DLD1 (cell line): ENCODE results near the gene TMTC2.

ENCODE experiments used
- in situ Hi-C: cut with HindIII; loops from 2 replicates; pipeline ENCODE4 v1.10.0; 2017; ENCODE audit warnings: low sequenced_read_pairs

Gene TMTC2

DNA sequence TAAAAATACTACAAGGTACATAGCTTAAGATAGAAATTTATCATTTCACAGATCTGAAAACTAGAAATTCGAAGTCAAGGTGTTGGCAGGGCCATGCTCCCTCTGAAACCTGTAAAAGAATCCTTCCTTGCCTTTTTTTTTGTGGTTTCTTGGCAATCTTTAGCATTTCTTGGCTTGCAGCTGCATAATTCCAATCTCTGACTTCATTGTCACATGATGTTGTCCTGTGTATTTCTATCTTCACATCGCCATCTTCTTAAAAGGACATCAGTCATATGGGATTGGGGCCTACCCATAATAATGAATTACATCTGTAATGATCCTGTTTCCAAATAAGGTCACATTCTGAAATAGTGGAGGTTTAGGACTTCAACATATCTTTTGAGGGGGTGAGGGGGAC, 250.4 kb downstream of the TMTC2 start:
- in situ Hi-C loops = no loop called here

DNA sequence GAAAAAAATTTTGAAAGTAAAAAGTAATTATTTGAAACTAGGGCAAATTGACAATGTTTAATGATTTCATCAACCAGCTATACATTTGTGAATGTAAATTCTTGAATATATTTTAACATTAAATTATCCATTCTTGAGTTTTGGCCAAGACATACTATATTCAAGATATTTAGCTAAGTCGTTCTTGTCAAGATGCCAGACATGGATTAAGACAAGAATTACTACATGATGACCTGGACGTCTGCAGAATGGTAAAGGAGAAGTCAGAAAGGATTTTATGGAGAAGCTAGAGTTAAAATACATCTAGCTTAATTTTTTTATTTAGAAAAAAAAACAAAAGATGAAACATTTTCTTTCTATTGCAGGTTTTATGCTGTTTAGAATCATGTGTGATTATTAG, 255.8 kb downstream of the TMTC2 start:
- in situ Hi-C loops = no loop called here

DNA sequence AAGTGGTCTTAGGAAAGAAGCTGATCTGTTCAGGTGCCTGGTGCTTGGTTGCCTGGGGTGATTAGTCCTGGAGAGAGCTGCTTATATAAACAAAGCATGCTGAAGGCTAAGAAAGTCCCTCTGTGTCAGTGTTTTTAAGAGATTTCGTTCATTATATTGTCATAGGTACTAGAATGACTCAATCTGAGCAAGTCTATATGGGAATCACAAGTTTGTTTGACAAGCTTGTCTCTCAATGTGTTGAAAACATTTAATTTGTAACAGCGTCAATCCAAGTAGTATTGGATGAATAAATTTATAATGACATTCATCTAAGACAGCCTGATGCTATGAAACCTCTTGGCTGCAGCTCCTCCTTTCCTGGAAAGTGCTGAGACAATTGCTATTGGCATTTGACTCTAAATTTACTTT, 256.3 kb downstream of the TMTC2 start:
- in situ Hi-C loops = no loop called here

DNA sequence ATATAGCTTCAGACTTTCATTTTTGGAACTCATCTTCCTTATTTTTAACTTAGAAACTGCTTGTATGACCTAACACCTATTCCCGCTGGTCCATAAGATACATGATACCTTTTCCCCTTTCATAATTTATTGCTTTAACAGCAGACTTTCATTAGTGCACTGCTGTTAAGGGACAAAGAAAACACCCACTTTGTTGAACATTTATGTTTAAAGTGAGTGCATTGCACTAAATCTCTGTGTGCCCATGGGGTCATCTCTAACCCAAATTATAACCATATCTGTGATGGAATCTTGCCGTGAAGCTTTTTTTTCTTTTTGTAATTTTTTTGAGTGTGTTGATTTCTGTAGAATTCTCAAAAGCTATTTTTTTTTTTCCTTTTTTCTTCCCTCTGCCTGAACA, 261.8 kb downstream of the TMTC2 start:
- in situ Hi-C loops = no loop called here

DNA sequence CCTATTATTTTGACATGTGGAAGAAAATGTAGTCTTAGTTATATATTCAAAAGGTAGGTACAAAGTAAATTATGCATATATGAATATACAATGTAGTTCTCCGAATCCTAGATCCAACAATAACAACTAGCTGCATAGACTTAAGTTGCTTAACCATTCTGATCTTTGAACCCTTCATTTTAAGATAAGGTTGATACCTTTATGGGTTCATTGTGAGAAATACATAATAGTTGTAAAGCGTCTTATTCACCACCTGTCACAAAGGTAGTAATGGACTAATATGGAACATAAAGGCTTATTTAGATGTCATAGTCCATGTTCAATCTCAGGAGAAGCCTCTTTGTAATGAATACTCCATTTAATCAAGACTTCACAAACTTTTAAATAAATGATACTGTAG, 263.6 kb downstream of the TMTC2 start:
- in situ Hi-C loops = no loop called here

DNA sequence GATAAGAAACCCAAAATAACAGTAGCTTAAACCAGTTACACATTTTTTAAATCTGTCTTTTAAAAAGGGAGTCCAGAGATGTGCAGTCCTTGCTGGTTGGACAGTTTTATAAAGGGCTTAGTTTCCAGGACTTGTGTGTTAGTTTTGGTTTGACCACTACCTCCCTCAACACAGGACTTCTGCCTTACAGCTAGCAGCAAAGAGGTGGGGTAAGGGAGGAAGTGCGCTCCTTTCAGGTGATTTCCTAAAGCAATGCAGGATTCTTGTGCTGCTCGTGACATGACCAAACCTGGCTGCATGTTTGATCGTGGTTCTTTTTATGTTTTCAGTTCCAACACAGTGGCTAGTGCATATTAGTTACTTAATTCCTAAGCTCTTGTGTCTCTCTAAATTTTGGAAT, 266.2 kb downstream of the TMTC2 start:
- in situ Hi-C loops = no loop called here

DNA sequence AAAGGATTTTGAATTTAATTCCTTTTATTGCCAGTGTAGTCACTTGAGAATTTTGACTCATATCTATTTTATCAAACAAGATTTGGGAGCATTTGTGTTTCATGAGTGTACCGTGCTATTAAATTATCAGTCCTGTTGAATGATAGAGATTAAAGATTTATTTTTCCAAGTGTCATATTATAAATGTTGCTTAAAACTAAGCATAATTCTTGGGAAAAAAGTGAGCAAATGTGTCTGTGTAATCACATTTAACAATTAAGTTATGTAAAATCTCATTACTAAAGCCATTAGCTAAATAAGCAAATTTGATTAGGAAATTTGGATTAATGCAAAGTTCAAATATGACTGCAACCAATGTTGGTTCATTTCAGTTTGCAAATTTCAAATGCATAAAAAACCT, 266.7 kb downstream of the TMTC2 start:
- in situ Hi-C loops = no loop called here

DNA sequence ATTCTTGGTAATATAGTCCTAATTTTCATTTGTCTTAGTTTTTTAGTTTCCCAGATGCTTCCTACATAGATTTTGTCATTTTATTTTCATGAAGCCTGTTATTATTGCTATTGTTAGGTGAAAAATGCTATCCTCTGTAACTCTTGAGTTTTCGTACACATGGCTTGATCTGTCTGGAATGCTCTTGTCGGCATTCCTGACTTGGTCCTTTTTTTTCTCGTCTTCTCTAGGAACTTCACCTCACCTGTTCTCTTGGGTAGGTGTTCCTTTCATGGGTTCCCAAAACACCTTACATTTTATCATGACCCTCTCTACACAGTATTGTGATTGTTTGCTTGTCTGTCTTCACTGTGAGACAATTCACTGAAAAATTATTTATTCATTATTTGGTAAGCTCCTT, 267.4 kb downstream of the TMTC2 start:
- in situ Hi-C loops = no loop called here

DNA sequence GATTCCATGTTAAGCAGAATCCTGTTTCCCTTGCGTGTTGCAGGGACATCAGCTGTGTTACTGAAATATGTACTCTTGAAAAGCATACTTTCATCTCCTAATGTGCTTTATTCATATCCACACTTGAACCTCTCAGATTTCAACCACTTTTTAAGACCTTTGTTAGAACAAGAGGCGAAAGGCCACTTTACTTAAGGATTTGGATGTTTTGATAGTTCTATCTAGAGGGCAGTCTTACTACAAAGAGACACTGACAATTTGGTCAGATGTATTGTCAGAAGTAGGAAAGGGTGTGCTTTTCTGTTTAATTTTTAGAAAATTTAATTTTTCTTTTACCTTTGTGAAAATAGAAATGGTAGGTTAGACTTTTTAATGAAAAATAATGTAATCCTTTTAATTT, 267.9 kb downstream of the TMTC2 start:
- in situ Hi-C loops = no loop called here

DNA sequence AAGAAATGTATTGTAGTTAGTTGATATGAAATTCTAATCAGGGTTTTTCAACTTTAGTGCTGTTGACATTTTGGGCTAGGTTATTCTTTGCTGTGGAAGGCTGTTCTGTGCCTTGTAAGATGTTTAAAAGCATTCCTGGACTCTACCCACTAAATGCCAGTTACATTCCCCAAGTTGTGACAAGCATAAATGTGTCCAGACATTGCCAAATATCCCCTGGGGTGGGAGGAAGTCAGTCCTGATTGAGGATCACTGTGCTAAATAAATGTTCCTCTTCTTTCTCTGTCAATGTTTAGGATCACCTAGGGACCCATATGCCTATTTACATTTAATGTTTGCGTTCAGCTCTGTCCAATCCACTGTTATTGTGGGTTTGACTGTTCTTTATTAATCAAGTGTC, 268.3 kb downstream of the TMTC2 start:
- in situ Hi-C loops = no loop called here

DNA sequence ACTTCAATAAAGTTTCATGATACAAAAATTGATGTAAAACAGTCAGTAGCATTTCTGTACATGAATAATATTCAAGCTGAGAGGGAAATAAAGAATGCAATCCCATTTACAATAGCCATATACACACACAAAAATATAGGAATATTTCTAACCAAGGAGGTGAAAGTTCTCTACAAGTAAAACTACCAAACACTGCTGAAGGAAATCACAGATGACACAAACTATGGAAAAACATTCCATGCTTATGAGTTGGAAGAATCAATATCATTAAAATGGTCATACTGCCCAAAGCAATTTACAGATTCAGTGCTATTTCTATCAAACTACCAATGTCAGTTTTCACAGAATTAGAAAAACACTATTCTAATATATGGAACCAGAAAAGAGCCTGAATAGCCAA, 272.3 kb downstream of the TMTC2 start:
- in situ Hi-C loops = no loop called here

DNA sequence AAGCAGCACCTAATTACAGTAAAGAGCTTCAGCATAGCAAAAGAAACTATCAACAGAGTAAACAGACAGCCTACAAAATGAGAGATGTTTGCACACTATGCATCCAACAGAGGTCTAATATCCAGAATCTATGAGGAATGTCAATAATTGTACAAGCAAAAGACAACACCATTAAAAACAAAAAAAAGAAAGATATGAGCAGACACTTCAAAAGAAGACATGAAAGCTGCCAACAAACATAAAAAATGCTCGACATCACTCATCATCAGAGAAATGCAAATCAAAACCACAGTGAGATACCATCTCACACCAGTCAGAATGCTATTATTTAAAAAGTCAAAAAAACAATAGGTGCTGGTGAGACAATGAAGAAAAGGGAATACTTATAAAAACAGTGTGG, 273.1 kb downstream of the TMTC2 start:
- in situ Hi-C loops = no loop called here

DNA sequence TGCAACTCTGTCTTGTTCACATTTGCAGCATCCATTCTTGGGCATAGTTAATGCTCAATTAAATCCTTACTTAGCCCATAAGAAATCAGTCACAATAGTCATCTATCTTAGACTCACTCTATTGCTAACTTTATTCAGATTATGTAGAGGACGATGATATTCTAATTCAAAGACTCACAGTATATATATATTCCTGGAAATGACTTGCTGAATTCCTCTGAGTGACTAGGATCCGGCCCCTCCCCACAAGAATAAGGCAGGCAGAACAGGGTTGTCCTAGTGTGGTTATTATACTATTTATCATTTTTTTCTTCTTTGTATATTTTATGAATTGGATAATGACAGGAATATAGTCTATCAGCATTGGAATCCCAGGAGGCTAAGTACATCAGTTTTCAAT, 275.1 kb downstream of the TMTC2 start:
- in situ Hi-C loops = no loop called here

DNA sequence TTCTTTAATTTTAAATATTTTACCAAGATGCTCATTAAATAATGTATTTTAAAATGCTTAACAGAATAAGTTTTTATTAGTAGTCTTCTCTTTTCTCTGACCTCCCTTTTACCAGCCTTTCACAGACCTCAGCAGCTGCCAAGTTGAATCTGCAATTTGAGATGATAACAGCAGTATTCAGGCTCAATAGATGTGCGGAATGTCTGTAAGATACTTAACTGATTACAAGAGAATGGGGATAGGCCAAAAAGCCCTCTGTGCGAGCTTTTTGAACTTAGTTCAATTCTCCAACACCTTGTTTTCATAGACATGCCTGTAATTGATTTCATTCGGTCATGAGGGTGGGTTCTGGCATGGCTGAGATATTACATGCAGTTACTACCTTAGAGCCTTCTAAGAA, 277.2 kb downstream of the TMTC2 start:
- in situ Hi-C loops = no loop called here

DNA sequence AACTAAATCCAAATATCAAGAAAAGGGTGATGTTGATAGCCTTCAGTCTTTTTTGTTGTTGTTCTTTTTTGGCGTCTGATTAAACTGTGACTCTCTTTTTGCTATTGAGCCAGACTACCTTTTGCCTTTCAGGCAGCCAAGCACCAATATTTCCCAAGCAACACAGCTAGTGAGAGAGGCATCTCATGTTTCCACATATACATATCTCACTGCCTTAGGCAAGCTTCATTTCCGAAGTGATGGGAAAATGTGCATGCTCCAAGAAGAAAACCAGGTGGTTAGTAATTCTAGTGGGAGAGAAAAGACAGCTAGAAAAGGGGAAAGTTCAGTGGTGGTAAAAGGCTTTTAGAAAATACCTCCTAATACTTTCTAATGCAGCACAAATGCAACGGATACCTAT, 277.7 kb downstream of the TMTC2 start:
- in situ Hi-C loops = no loop called here

DNA sequence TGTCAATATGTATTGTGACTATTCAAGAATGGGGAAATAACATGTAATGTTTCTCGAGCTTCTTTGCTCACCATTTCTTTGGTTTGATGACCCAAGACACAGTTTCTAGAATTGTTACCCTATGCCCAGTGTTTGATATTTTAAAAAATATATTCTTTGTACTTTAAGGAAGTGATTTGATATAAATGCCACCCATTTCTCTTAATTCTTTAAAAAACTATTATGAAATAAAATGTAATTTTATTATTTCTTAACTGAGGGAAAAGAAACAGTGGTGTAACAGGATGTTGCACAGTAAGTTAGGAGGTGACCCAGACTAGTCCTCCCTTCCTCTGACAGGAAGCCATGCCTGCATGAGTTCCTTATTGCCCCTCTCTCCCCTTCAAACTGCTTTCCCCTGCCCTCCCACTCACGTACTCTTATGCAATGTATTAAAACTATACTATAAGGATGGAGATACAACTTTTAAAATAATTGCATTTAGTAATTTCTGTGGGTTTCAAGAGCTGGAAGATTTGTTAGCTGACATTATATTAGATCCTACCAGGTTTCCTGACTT, 279.4 kb downstream of the TMTC2 start:
- in situ Hi-C loops = no loop called here

DNA sequence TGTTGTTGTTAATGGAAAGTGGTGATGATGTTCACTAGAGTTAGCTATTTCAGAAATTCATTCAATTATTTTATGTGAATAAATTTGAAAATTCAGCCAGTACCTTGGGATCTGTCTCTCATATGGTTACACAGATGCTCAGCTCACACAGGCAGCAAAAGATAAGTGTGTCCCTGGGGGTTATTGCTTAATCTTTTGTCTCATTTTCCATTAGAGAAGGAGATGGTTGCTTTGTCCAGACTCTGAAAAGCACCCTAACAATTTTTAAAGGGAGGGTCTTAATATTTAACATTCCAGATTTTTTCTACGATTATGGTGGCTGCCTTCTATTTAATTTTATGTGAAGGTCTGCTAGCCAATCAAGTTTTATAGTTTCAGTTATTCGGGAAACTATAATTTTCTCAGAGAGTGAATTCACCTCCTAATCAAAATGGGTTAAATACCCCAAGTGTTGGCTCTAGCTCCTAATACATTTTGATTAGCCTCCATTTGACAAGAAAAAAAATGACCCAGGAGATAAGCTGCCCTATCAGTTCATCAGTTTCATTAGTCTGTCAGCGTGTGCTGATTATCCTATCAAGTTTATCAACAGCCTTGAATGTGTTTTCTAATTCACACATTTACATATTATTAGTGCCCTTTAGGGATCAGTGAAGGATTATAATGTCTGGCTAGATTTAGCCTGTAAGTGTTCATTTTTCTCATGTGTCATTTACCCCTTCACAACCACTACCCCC, 282.1 kb downstream of the TMTC2 start:
- in situ Hi-C loops = no loop called here

DNA sequence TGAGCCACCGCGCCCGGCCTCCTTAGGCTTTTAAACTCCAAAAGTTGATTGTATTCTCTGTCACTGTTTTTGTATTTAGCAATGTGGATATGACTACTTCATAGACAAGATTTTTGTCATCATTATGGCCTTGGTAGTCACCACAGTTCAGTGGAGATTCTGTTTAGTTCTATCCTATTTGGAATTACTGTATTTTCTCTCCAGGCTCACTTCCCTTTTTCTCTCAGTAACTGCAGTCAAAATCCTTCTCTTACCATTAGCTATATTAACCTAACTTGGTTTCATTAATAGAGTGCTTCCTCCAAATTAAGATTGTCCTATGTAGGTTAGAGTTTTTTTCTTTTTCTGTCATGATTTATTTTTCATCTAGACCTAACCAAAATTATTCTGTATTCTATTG, 283.9 kb downstream of the TMTC2 start:
- in situ Hi-C loops = no loop called here

DNA sequence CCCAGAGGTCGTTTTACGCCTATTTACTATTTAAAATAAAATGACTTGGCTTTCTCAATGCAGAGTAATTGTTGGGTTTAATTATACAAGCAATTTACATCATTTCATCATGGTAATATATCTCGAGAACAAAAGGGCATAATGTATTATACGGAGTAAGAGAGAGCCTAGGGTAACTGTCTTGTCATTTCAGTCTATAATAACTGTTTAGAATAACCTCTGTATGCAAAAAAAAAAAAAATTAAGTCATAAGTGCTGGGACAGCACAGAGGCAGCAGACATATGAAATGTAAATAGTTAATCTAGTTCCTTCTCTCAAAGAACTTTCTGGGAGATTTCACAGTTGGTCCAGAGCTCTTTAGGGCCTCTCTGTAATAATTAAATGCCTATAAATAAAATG, 284.9 kb downstream of the TMTC2 start:
- in situ Hi-C loops = no loop called here

DNA sequence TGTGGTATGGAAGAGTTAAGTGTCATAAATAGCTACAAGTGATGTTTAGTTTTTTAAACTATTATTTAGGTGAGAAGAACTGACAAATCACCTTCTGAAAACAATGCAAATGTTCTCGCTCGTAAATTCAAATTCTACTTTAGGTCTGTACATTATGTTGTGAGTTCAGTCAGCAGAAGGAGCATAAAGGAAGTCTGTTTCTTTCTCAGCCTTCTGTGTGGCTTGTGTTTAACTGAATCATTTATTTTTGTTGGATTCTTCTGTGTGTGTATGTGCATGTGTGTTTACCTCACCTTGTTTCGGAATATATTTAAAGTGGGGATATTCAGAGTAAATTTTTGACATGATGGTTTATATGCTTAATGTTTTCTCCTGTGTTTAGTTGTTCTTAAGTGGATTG, 285.9 kb downstream of the TMTC2 start:
- in situ Hi-C loops = no loop called here

DNA sequence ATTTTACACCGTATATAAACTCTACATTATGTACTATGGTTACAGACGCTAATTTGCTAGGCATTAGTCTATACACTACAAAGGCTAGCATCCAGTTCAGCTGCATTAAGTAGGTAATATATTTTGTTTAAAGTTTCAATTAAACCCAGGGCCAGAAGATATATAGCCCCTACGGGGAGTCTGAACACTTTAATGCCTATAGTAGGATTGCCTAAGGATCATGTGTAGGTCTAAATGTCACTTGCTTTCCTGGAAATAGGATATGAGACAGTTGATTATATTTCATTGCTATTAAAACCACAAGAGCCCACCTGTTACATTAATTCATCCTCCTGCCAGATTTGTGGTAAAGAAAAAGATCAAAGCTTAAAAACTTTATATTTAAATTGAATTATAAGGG, 286.9 kb downstream of the TMTC2 start:
- in situ Hi-C loops = no loop called here

DNA sequence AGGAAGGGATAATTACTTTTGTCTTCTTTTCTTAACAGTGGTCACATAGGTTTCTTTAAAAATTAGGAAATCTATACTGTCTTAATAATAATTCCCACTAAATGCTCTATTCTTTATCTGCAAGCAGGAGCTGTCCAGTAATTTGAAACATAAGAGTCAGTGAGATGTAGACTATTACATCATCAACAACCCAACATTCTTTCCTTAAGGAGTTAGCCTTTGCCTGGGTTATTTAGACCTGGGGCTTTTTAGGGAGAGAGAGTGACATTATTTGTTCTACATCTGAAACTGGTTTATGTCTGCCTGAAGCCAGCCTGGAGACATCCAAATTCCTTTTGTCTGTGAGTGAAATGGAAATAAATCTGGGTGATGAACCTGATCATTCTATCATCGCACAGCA, 294.4 kb downstream of the TMTC2 start:
- in situ Hi-C loops = no loop called here

DNA sequence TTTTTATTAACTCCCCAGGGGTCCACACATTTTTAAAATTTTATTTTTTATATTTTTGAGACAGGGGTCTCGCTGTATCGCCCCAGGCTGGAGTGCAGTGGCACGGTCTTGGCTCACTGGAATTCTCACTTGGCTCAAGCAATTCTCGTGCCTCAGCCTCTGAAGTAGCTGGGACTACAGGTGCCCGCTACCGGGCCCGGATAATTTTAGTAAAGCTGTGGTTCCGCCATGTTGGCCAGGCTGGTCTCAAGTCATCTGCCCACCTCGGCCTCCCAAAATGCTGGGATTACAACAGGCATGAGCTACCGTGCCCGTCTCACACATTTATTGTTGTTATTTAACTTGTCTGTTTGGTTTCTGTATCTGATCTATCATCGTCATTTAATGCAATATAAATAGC, 307.4 kb downstream of the TMTC2 start:
- in situ Hi-C loops = no loop called here
